Left forelimb (tissue), 1 donor: ENCODE measurements around the gene TMEM234.
"Not testable (repeated sequence)": the region's sequence is repeated elsewhere in the genome, so short reads cannot be mapped to it uniquely, and the experiment has no call there.

ENCODE experiments used
- DNase-seq: peaks from one replicate; pipeline ENCODE4 v3.0.0-alpha.2; 2018; ENCODE audit warnings: low spot score

TMEM234 gene

GRCh38 chr1:32221980-32222755 lies at the start of gene TMEM234, which contains the start of gene EIF3I:
TSS of gene TMEM234 (minus strand) at chr1:32222353. CDS start at chr1:32222322, 31 bp downstream.
TSS of gene EIF3I (plus strand) at chr1:32222407. CDS start at chr1:32222442, 35 bp downstream.
- DNase-seq, result peak; percentile 95

GRCh38 chr1:32269744-32270143 lies 47.6 kb upstream of the TMEM234 start:
- no peak for DNase-seq

- DNase-seq, result no peak
Measured at GRCh38 chr1:32266921-32267591, 44.9 kb upstream of the TMEM234 start.

GRCh38 chr1:32265846-32266245 lies 43.7 kb upstream of the TMEM234 start:
- no peak for DNase-seq

DNA sequence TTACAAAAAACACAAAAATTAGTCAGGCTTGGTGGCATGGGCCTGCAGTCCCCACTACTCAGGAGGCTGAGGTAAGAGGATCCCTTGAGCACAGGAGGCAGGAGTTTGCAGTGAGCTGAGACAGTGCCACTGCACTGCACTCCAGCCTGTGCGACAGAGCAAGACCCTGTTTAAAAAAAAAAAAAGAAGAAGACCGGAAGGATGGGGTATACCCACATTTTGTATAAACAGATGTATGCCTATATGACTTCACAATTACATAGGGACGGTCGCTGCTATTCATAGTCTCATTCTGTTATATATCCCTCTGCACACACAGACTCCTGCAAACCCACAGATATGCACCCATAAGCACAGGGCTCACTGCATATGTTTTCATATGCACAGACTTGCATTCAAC lies 41.6 kb upstream of the TMEM234 start:
- no peak for DNase-seq

DNA sequence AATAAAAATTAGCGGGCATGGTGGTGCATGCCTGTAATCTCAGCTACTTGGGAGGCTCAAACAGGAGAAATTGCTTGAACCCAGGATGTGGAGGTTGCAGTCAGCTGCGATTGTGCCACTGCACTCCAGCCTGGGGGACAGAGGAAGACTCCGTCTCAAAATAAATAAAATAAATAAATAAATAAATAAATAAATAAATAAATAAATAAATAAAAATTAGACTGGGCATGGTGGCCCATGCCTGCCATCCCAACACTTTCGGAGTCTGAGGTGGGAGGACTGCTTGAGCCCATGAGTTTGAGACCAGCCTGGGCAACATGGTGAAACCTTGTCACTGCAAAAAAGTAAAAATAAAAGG lies 41.1 kb upstream of the TMEM234 start:
- DNase-seq, result not testable (repeated sequence)

GRCh38 chr1:32257227-32257508 lies 35.0 kb upstream of the TMEM234 start:
- no peak for DNase-seq

DNA sequence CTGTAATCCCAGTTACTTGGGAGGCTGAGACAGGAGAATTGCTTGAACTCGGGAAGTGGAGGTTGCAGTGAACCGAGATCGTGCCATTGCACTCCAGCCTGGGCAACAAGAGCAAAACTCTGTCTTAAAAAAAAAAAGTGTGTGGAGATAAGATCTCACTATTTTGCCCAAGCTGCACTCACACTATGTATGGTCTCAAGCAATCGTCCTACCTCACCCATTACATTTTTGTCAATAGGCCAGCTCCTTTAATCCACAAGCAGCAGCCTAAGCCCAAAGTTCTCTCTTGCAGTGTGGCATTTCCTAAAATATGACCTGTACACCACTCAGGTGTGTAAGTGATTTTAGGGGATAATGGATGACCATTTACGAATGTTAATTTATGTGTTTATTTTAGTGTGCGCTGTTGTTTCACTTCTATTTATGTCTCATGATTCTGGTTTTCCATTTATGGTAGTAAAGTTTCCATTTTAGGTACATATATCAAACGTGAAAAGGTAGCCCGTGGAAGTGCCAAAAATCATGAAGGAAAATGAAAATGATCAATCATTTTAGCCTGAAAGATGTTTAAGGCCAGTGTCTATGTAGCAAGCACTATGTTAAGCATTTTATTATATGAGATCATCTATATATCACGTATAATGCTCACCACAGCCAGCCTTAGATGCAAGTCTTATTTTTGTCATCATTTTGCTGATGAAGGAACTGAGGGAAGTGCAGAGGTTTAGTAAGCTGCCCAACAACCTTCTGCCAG lies 34.5 kb upstream of the TMEM234 start:
- DNase-seq, result no peak

DNA sequence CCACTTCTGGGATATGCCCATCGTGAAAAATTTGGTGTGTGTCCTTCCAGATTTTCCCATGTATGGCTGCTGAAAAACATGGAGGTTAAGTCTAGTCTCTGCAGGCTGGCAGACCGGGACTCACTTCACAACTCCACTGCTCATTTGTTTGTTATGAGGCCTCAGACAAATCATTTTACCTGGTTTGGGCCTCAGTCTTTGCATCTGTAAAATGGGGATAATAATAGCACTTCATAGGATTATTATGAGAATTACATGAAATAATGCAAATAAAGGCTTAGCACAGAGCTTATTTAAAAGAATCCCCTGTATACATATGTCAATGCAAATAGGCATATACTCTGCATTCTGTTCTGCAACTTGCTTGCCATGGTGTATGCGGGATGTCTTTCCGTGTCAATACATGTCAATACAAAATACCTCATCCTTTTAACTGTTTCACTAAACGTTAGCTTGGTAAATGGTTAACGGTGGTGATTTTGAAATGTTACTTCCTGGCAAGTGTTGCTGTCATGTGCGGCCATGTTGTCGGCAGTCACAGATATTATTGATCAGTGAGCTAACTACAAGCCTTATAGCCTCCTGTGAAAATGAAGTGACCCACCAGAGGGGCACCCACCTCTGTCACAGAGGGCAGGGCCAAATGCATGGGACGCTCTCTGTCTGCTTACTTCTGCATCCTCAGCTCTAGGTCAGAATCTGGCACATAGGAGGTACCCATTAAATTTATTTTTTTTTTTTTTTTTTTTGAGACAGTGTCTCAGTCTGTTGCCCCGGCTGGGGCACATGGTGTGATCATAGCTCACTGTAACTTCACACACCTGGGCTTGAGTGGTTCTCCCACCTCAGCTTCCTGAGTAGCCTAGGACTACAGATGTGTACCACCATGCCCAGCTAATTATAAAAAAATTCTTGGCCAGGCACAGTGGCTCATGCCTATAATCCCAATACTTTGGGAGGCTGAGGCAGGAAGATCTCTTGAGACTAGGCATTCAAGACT lies 33.2 kb upstream of the TMEM234 start:
- DNase-seq, result no peak

GRCh38 chr1:32250893-32251716 lies 29.0 kb upstream of the TMEM234 start, which contains the start of gene LCK:
TSS of gene LCK (plus strand) at chr1:32251265. CDS start at chr1:32274330, 23,065 bp downstream.
- no peak for DNase-seq

GRCh38 chr1:32249831-32250525 lies 27.8 kb upstream of the TMEM234 start:
- DNase-seq, result no peak

DNA sequence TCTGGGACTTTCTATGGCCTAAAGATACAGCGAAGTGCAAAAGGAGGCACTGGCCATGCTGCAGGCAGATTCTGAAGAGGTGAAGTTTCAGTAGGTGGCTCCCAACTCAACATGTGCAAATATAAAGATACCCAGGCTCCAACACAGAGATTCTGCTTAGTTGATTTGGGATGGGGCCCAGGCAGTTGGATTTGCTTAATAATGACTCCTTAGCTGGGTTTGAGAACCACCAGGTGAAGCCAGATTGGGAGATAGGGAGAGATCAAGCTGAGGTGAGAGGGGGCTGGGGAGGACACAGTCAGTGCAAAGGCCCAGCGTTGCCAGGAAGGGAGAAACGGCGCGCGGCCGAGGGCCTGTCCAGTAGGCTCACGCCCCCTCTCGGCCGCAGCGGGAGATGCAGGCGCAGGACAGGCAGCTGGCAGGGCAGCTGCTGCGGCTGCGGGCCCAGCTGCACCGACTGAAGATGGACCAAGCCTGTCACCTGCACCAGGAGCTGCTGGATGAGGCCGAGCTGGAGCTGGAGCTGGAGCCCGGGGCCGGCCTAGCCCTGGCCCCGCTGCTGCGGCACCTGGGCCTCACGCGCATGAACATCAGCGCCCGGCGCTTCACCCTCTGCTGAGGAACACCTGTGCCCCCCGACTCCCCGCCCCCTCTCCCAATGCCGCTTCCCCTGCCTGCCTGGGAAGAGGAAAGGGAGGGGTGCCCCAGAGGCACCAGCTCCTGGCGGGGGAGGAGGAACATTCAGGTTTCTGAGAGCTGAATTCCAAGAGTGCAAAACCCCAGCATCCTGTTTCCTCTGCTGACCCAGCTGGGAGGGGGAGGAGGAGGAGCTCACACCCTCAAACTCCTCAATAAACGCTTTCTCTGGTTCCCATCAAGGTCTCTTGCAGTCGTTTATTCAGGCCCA lies 26.1 kb upstream of the TMEM234 start:
- peak; percentile 76 for DNase-seq

DNA sequence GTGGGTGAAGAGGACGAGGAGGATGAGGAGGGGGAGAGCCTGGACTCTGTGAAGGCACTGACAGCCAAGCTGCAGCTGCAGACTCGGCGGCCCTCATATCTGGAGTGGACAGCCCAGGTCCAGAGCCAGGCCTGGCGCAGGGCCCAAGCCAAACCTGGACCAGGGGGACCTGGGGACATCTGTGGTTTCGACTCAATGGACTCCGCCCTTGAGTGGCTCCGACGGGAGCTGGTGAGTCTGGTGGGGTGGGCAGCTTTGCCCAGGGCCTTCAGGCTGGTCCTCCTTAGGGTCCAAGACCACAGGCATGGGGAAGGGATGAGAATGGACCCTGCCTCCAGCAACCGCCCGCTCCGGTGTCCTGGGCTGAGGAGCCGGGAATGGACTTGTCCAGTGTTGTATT lies 25.3 kb upstream of the TMEM234 start:
- no peak for DNase-seq

- DNase-seq, result no peak
Measured at GRCh38 chr1:32246888-32247273, 24.7 kb upstream of the TMEM234 start, which contains the start of gene FAM167B. TSS of gene FAM167B (plus strand) at chr1:32247222. CDS start at chr1:32247422, 200 bp downstream.

GRCh38 chr1:32242341-32242851 lies 20.2 kb upstream of the TMEM234 start:
- DNase-seq, result no peak

DNA sequence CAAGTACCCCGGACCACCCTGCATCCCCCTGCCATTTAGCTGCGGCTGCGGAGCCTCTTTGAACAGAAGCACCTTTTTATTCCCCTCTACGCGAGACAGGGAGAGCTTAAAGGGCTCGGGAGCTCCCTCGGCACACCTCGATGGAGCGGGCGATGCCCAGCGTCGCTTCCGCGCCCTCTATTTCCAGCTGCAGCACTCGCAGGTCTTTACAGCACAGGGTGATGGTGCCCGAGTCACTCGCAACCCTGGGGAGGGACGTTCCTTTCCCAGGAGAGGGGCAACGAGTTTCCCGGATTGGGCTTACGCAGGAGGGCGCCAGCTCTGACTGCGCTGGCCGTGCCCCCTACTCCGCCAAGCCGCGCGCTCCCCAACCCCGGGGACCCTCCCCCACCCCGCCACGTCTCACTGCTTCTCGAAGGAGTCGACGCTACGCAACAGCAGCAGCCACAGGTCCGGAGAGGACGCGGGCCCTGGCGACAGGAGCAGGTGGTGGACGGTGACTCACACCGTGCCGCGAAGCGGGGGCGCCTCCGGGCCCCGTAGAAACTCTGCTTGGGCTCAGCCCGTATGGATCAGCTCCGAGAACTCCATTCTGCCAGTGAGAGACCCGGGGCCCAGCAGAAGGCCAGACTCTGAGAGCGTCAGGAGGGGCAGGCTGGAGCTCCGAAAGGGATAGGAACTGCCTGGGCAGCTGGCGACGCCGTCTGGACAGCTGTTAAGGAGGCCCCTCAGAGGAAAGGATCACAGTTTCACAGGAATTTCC lies 19.0 kb upstream of the TMEM234 start:
- peak; percentile 82 for DNase-seq

GRCh38 chr1:32240140-32240951 lies 18.2 kb upstream of the TMEM234 start:
- peak; percentile 79 for DNase-seq
